GM12891 (cell line): ENCODE data around the gene ACTR3C.
"Not testable (repeated sequence)": the region's sequence is repeated elsewhere in the genome, so short reads cannot be mapped to it uniquely, and the experiment has no call there.

ENCODE experiments used
- POLR2A ChIP-seq: IDR thresholded peaks from 2 replicates; pipeline ENCODE4 v1.6.1; 2011; ENCODE audit warnings: low read depth, low read length, control low read depth
- POLR2AphosphoS5 ChIP-seq: IDR thresholded peaks from 2 replicates; pipeline ENCODE4 v1.6.1; 2011; ENCODE audit warnings: low read depth, low read length, control low read depth
- POU2F2 ChIP-seq: IDR thresholded peaks from 2 replicates; pipeline ENCODE4 v1.6.1; 2011; ENCODE audit warnings: low read depth, mild to moderate bottlenecking, control low read depth, low read length, moderate library complexity
- TAF1 ChIP-seq: IDR thresholded peaks from 2 replicates; pipeline ENCODE4 v1.6.1; 2011; ENCODE audit warnings: low read depth, low read length, control low read depth

DNA sequence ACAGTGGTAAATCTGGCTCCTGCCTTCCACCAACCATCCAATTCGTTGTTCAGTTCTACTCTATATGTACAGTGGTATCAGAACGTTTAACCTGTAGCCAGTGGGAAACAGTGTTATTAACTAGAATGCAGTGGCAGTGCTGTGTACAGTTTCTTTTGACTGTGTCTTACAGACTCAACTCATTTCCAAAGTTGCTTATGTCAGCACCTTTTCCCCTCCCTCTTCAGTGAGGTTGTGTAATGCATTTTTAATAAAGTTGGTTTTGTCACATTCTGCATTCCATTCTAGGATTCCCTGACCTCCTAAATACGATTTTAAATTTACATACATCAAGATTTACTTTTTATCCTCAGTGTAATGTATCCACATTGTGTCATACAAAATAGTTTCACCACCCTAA, 97.9 kb downstream of the ACTR3C start:
- TF ChIP-seq POLR2A, TAF1, POLR2AphosphoS5, POU2F2: not testable (repeated sequence)
